ENCODE measurements around the gene POU3F1.

GRCh38 chr1:38041936-38042834 lies 4.4 kb downstream of the POU3F1 start:
- TF ChIP-seq CTCF (tag by site-specific recombination; IDR thresholded peaks at IDR 0.05) = no peak
- no peak for TF ChIP-seq ZSCAN18 (tag by site-specific recombination; IDR thresholded peaks at IDR 0.05)
- no peak for TF ChIP-seq ZNF501 (tag by site-specific recombination; IDR thresholded peaks at IDR 0.05)
- TF ChIP-seq ZBTB49 (tag by site-specific recombination; IDR thresholded peaks at IDR 0.05; ENCODE audit: low read depth) = no peak
- no peak for TF ChIP-seq ZNF140 (tag by site-specific recombination; IDR thresholded peaks at IDR 0.05)
- TF ChIP-seq SP2 (tag by site-specific recombination; IDR thresholded peaks at IDR 0.05) = no peak
- TF ChIP-seq ZSCAN16 (tag by site-specific recombination; IDR thresholded peaks at IDR 0.05) = no peak
- no peak for TF ChIP-seq ZNF10 (tag by site-specific recombination; IDR thresholded peaks at IDR 0.05)
